Measurements from ENCODE around the gene CCDC9B.
A peak's percentile ranks its signal among the peaks of the same experiment; 100 is the strongest.

The CCDC9B gene

DNA sequence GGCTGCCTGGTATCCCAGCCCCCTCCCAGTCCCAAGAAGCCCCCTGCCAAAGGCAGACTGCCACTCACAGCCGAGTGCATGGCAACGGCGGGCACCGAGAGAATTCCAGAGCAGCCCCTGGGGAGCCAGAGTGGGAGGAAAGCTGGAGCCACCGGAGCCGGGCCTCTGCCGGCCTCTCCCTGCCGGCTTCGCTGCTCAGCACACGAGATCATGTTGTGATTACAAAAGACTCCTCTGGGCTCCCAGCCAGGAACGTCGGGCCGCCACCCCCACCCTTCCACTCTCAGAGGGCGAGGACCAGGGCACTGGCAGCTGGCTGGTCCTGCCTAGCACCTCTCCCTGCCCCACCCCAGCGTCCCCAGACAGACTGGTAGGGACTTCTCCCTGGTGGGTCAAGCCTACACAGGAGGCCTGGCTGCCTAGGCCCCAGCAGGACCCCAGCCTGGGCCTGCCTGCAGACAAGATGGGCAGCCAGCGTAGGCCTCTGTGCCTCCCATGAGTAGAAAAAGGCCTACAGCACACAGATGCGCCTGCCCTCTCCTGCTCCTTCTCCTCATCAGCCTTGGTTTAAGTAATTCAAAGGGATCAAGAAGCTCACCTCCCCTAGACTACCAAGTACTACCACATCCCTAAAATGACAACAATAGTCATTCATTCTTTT is at the start of gene CCDC9B:
CCDC9B (minus strand) TSS at position 200 of the 661 bp plus-strand sequence; CDS start at position 80, 120 bp downstream.
- no peak for DNase-seq

DNA sequence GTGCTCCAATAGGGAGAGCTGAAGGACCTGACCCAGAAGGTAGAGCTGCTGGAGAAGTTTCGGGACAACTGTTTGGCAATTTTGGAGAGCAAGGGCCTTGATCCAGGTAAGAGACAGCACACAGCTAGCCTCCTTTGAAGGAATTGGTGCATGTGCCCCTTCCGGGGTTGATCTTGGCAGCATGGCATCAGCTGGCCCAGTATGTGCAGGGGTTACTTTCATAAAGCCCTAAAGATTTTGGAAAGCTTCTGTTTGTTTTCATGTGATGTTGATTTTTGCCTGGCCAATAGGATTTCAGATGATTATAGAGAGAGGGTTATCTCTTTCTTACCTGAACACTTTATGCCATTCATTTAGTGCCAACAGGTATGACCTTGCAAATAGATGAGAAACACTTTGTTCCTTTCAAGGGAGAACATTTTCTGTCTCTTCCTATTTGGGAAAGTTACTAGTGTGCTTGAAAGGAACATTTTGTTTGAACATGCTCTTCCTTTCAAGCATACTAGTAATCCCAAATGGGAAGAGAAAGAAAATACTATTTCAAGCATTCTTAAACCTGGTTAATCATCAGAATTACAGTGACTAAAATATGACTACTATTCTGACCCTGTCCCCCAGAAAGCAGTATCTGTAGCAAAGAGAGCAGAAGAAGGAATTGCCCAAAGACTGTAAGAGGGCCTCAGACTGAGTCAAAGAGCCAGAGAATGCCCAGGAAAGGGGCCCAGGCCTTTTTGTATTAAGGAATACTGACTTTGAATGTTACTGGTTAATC is 49.3 kb upstream of the CCDC9B start:
- DNase-seq = no peak

DNA sequence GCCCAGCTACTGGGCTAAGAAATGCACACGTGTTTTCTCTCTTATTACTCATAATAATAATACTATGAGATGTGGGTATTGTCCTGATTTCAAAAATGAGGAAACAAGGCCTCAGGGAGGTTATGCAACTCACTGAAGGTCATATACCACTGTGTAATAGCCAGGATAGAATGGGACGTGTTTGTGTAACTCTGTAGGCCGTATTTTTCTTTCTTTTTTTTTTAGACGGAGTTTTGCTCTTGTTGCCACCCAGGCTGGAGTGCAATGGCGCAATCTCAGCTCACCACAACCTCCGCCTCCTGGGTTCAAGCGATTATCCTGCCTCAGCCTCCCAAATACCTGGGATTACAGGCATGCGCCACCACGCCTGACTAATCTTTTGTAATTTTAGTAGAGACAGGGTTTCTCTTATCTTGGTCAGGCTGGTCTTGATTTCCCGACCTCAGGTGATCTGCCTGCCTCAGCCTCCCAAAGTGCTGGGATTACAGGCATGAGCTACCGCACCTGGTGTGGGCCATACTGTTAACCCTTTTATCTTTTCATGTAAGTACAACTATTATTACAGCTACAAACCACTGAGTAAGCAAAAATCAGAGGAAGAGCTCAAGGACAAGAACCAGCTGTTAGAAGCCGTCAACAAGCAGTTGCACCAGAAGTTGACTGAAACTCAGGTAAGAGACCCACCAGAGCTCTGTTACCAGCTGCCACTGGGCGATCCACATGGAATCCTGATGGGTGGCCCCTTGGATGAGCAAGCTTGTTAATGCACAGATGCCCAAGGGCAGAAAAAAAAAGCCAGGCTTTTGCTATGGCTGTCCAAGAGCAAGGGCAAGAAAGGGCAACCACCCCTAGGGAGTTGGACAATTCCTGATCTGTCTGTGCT is 48.4 kb upstream of the CCDC9B start:
- DNase-seq = no peak

DNA sequence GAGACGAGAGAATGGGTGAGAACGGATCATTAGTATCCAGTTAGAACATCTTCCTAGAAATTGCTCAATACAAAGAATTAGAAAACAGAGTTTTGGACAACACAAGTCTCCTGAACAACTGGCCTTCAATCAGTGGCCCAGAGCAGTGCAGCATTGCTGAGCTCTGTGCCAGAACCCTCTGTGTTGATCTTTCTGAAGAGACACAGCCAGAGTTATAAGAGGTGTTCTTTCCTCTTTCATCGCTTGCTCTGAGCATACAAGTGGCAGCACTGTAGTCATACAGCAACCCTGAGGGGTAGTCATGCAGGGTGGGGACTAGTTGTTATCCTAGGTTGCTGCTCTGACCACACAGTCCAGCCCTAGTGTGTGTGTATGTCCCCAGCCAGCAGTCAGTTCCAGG is 45.7 kb upstream of the CCDC9B start:
- no peak for DNase-seq

DNA sequence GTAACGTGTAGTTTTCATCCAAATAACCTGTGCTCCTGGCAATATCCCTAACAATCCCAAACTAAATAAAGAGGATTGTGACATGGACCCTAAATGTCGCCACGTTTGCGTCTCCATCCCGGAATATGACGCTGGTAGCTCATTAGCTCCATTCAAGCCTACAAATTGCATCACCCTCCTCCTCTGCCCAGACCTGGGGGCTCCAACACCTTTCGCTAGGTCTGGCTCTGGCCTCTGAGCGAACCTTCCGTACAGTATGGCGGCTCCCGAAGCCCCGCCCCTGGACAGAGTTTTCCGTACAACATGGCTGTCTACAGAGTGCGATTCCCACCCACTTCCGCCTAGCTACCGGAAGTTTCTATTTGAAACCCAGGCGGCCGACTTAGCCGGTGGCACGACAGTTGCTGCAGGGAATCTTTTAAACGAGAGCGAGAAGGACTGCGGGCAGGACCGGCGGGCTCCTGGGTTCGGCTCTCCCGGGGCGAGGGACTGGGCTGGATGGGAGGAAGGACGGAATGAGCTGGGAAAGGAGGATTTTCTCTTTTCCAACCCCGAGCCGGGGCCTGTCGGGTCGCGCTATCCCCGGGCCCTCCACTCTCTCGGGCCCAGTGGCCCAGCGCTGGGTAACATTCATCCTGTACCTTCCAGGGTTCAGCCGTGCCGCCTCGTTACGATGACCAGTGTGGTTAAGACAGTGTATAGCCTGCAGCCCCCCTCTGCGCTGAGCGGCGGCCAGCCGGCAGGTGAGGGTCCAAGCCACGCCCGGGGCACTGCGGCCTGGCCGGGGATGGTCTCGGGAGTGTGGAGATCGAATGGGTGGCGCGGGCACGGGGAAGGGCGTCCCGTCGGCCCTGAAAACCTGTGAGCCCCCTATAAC is 42.1 kb upstream of the CCDC9B start, which contains the start of gene KNSTRN:
KNSTRN (plus strand) TSS at position 142 of the 877 bp plus-strand sequence; CDS start at position 257, 115 bp downstream.
- peak; percentile 96 for DNase-seq

DNA sequence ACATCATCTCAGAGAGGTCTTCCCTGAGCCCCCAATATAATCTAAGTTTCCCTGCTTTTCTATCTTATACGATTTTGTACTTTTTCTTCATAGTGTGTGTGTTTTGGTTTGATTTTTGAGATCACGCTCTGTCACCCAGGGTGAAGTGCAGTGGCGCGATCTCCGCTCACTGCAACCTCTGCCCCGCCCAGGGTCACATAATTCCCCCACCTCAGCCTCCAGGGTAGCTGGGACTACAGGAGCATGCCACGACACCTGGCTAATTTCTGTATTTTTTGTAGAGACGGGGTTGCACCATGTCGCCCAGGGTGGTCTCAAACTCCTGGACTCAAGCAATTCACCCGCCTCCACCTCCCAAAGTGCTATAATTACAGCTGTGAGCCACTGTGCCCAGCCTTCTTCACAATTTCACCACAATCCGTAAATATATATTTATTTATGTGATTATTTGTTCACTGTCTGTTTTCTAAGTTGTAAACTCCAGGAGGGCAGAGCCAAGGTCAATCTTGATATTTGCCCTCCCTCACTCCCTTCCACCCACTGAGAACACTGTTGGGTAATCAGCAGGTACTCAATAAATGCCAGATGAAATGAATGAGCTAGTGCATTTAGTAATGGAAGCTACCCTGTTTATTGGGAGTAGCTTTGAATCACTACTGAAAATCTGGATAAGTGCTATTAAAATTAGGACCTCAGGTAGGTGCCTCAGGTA is 41.2 kb upstream of the CCDC9B start:
- DNase-seq = no peak

DNA sequence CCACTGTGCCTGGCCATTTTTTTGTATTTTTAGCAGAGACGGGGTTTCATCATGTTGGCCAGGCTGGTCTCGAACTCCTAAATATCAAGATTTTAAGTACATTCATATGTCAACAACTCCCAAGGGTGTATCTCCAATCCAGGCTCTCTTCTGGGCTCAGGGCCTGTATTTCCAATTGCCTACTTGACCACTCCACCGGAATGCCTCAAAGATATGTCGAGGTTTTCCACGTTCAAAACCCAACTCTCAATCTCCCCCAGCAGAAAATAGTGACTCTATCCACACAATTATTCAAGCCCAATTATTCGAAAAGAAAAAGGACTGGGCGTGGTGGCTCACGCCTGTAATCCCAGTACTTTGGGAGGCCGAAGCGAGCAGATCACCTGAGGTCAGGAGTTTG is 39.9 kb upstream of the CCDC9B start:
- no peak for DNase-seq

DNA sequence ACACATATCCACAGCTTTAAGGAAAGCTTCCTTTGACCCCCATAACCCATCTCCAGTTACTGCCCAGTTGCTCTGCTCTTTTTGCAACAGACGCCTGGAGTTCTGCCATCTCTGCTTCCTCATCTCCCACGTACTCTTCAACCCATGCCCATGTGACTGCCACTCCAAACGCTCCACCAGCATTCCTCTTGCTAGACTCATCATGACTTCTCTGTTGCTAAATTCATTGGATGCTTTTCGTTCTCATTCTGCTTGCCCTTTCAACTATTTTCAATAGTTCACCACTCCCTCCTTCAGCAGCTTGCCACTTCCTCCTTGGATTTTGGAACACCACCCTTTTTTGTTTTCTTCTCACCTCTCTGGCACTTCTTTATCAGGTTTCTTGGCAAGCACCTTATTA is 39.1 kb upstream of the CCDC9B start:
- DNase-seq = no peak

DNA sequence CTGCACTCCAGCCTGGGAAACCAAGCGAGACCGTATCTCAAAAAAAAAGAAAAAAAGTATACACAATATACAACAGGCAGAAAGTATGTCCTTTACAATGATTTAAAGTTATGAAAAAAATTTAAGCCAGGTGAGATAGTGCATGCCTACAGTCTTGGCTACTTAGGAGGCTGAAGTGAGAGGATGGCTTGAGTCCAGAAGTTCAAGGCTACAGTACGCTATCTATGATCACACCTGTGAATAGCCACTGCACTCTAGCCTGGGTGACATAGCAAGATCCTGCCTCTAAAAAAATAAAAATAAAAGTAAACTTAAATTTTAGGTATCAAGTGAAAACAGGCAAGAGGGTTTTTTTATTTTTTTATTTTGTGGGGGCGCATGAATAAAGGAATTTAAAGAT is 38.6 kb upstream of the CCDC9B start:
- DNase-seq = no peak

DNA sequence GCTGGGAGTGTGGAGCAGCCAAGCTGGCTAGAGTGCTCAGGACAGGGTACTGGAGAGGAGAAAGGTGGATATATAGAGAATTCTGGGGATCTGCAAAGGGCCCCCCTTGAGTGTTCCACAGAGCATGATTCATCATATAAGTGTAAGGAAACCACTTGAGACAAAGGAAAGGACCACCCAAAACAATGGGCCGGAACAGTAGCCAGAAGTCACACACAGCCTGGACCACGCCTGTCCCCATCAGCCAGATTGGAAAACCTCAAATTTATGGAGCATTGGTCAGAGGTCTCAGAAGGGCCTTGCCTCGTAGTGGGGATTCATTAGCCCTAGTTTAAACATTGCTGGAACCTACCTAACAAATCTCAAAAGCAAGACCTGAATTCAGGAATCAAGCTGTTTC is 36.9 kb upstream of the CCDC9B start:
- DNase-seq = no peak

DNA sequence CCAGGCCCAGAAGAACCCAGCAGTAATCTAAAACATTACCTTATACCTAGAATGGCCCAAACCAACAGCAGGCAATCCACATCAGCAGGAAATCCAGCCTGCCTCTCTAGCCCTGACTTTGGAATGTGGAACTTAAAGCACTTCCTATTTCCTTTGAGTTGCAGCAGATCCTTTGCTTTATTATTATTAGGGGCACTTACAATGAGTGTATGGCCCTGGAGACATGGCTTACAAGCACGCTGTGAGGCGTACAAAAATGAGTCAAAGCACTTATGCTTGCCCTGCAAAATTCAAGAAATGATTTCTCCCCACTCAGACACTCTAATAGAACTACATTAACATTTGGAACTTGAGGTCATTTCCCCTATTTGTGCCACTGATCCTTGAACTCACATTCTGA is 32.2 kb upstream of the CCDC9B start:
- no peak for DNase-seq

DNA sequence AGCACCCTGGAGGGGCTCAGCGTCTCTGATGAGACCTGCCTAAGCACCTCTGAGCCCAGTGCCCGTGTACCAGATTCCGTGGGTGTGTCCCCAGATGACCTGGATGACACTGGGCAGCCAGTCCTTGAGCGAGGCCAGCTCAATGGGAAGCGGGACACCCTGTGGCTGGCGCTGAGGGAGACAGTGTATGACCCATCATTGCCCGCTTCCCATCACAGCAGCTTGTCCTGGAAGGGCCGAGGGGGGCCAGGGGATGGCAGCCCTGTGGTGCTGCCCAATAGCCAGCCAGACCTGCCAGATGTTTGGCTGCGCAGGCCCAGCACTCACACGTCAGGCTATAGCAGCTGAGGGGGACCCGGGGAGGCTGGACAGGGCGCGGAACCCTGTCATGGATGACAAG is 29.2 kb upstream of the CCDC9B start:
- no peak for DNase-seq

DNA sequence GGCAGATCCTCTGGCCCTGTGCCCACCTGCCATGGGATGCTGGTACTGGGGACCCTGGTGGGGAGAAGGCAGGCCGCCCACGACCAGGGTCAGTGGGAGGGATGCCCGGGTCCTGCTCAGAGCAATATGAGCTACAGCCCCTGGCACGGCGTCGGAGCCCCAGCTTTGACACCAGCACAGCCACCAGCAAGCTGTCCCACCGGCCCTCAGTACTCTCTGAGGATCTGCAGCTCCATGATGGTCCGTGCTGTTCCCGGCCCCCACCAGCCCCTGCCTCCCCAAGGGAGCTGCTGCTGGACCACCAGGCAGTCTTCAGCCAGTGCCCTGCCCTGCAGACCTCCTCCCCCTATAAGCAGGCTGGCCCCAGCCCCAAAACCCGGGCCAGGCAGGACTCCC is 28.7 kb upstream of the CCDC9B start:
- no peak for DNase-seq

DNA sequence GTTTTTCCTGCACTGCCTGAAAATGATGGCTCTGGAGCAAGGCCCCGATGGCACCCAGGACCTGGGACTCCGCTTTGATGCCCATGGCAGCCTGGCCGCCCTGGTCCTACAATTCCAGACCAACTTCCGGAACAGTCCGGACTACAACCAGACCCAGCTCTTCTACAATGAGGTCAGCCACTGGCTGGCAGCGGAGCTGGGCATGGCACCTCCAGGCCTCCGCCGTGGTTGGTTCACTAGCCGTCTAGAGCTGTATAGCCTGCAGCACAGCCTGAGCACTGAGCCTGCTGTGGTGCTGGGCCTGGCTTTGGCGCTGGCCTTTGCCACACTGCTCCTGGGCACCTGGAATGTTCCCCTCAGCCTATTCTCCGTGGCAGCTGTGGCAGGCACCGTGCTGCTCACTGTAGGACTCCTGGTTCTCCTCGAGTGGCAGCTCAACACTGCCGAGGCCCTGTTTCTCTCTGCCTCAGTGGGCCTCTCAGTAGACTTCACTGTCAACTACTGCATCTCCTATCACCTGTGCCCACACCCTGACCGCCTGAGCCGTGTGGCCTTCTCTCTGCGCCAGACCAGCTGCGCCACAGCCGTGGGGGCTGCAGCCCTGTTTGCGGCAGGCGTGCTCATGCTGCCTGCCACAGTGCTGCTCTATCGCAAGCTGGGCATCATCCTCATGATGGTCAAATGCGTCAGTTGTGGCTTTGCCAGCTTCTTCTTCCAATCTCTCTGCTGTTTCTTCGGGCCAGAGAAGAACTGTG is 28.2 kb upstream of the CCDC9B start:
- DNase-seq = no peak

DNA sequence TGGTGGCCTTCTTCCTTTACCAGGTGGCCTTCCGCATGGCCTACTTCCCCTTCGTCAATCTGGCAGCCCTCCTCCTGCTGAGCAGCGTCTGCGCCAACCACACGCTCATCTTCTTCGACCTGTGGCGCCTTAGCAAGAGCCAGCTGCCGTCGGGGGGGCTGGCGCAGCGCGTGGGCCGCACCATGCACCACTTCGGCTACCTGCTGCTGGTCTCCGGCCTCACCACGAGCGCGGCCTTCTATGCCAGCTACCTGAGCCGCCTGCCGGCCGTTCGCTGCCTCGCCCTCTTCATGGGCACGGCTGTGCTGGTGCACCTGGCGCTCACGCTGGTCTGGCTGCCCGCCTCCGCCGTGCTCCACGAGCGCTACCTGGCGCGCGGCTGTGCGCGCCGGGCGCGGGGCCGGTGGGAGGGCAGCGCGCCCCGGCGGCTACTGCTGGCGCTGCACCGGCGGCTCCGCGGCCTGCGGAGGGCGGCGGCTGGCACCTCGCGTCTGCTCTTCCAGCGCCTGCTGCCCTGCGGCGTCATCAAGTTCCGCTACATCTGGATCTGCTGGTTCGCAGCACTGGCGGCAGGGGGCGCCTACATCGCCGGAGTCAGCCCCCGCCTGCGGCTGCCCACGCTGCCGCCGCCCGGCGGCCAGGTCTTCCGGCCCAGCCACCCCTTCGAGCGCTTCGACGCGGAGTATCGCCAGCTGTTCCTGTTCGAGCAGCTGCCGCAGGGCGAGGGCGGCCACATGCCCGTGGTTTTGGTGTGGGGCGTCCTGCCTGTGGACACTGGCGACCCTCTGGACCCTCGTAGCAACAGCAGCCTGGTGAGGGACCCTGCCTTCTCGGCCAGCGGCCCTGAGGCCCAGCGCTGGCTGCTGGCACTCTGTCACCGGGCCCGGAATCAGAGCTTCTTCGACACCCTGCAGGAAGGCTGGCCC is 27.2 kb upstream of the CCDC9B start:
- DNase-seq = peak; percentile 93

DNA sequence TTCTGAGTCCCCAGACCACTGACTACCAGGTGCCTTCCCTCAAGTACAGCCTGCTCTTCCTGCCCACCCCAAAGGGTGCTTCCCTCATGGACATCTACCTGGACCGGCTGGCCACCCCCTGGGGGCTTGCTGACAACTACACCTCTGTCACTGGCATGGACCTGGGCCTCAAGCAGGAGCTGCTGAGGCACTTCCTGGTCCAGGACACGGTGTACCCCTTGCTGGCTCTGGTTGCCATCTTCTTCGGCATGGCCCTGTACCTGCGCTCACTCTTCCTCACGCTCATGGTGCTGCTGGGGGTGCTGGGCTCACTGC is 26.6 kb upstream of the CCDC9B start:
- no peak for DNase-seq

DNA sequence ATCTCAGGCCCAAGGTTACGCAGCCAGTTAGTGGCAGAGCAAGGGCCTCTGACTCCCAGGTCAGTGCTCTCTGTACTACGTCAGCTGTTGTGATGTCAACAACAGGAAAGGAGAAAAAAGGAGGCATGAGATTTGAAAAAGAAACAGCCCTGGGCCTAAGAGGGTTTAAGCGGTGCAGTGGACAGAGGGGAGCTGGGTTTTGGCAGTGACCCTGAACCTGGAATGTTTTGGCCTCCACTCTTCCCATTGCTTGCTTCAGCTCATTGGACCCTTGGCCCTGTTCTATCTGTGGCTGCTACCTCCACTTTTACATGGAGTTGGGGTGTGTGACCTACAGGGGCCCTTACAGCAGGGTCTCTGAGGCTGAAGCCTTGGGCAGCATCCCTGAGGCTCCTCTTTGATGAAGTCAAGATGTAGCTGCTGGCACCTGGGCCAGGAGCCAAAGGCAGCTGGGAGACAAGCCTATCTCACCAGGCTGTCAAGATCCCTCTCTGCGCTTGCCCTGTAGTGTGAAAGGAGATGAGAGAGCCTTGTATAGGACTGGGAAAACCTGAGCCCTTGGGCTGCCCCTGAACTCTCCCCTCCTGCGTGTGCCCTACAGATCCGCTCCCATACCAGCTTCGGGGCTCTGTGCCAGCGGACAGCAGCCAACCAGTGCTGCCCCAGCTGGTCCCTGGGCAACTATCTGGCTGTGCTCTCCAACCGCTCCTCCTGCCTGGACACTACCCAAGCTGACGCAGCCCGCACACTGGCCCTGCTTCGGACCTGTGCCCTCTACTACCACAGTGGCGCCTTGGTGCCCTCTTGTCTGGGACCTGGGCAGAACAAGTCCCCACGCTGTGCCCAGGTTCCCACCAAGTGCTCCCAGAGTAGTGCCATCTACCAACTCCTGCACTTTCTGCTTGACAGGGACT is 26.0 kb upstream of the CCDC9B start:
- no peak for DNase-seq

DNA sequence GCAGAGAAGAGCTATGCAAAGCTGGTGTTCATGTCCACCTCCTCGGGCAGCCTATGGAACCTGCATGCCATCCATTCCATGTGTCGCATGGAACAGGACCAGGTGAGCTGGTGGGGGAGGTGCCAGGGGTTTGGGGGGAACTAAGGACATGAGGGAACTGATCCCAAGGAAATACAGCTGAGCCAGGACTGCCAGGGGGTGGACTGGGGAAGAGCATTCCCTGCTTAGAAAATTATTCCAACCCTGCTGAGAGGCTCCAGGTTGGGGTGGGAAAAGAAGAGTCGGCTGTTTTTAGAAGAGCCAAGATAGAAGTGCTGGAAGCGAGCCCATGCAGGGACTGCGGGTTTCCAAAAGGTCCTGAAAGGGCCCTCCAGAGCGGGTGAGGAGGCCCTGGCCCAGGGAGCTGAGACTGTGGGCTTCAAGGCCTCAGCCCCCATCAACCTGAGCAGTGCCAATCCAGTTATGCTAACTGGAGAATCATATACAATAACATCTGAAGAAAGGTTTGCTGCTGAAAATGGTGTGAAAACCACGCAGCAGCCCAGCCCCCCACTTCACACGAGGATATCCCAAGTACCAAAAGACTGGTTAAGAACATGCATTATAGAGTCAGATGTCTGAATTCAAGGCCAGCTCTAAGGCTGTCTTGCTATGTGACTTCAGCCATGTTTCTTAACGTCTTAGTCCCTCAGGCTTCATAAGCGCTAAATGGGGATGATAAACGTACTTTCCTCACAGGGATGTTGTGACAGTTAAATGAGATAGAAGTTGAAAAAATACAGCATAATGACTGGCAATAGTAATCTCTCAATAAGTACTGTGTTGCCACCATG is 25.1 kb upstream of the CCDC9B start:
- no peak for DNase-seq

All from activated CD4-positive, alpha-beta T cell treated with anti-CD3 and anti-CD28 coated beads, Interleukin-2, Interleukin-6, amounts not matched to agents 100 ng/mL and 50 ng/mL, durations not matched to agents 16 hours and 8 hours (primary cell).